SK-N-SH (cell line): Measurements from ENCODE around the gene FNDC10. TPM values are rescaled to one million over a fixed set of nuclear protein-coding genes. Genes with fewer than 3 reads are reported as not detected.

Source experiments
- CTCF ChIA-PET: fragments of 300-600, 350-600 bp; formaldehyde crosslinking; extraction: SDS; loops from one replicate; lab custom pipeline; 2021; lab: Yijun Ruan, JAX
- POLR2A ChIA-PET: fragments of 350-600 bp; sonication (Branson Sonifier 250); formaldehyde crosslinking; extraction: SDS; loops from one replicate; lab custom pipeline; 2020; ENCODE audit warnings: antibody characterized with exemption, inconsistent platforms; lab: Yijun Ruan, JAX
- DNase-seq: peaks from one replicate; pipeline ENCODE4 v3.0.0; 2012
- H2AFZ ChIP-seq: fragments of 200-600 bp; sonication (generic); 2 replicates; pipeline ENCODE4 v1.8.1; 2016; ENCODE audit warnings: antibody characterized with exemption, mild to moderate bottlenecking, low read depth
- H3F3A ChIP-seq: fragments of 200-600 bp; sonication (generic); replicated peaks from 2 replicates; pipeline ENCODE3; 2016; ENCODE audit warnings: antibody characterized with exemption, mild to moderate bottlenecking; ENCODE audit not compliant: insufficient read depth
- H3K27ac ChIP-seq, 2 experiments: fragments of 200-500 bp in 1 of 2; fragments of 200-600 bp in 1 of 2; sonication (Bioruptor generic) in 1 of 2; sonication (generic), shearing (Covaris generic) in 1 of 2; 2 replicates each; pipeline versions ENCODE4 v1.5.1 to v1.6.1; 2014 to 2016; ENCODE audit warnings: low read depth in 2 of 2, inconsistent platforms in 1 of 2, low read length in 1 of 2, mild to moderate bottlenecking in 1 of 2, mixed read lengths in 1 of 2
- H3K27me3 ChIP-seq: fragments of 200-600 bp; sonication (generic), shearing (Covaris generic); 2 replicates; pipeline ENCODE4 v1.6.1; 2016; ENCODE audit warnings: mixed run types; ENCODE audit not compliant: insufficient read depth
- H3K36me3 ChIP-seq, 2 experiments: fragments of 200-500 bp in 1 of 2; fragments of 200-600 bp in 1 of 2; sonication (Bioruptor generic) in 1 of 2; sonication (generic) in 1 of 2; replicated peaks in 1 of 2; 2 replicates each; pipeline versions ENCODE3 to v1.5.1; 2014 to 2016; ENCODE audit warnings: low read length in 1 of 2, mild to moderate bottlenecking in 1 of 2; ENCODE audit not compliant: insufficient read depth in 2 of 2, control insufficient read depth in 1 of 2
- H3K4me1 ChIP-seq, 2 experiments: fragments of 200-500 bp in 1 of 2; fragments of 200-600 bp in 1 of 2; sonication (Bioruptor generic) in 1 of 2; sonication (generic), shearing (Covaris generic) in 1 of 2; 2 replicates each; pipeline versions ENCODE4 v1.5.1 to v1.6.1; 2014 to 2016; ENCODE audit warnings: low read depth in 1 of 2, low read length in 1 of 2, mixed run types in 1 of 2; ENCODE audit not compliant: insufficient read depth in 2 of 2, control insufficient read depth in 1 of 2
- H3K4me2 ChIP-seq: fragments of 200-600 bp; sonication (generic), shearing (Covaris generic); 2 replicates; pipeline ENCODE4 v1.6.1; 2017; ENCODE audit warnings: mixed run types
- H3K4me3 ChIP-seq, 2 experiments: fragments of 200-500 bp in 1 of 2; fragments of 200-600 bp in 1 of 2; sonication (Bioruptor generic) in 1 of 2; sonication (generic), shearing (Covaris generic) in 1 of 2; 2 replicates each; pipeline versions ENCODE4 v1.5.1 to v1.8.1; 2014 to 2016; ENCODE audit warnings: low read depth in 2 of 2, inconsistent platforms in 1 of 2, low read length in 1 of 2, mild to moderate bottlenecking in 1 of 2, mixed read lengths in 1 of 2, moderate library complexity in 1 of 2
- H3K79me2 ChIP-seq: fragments of 200-600 bp; sonication (generic); 2 replicates; pipeline ENCODE4 v1.8.1; 2017; ENCODE audit warnings: mild to moderate bottlenecking; ENCODE audit not compliant: insufficient read depth
- H3K9ac ChIP-seq: fragments of 200-600 bp; sonication (generic); 2 replicates; pipeline ENCODE4 v1.6.1; 2017; ENCODE audit warnings: mixed run types
- H3K9me2 ChIP-seq: fragments of 200-600 bp; sonication (generic); 2 replicates; pipeline ENCODE4 v1.6.1; 2017; ENCODE audit warnings: mixed run types
- H3K9me3 ChIP-seq: fragments of 200-600 bp; sonication (generic); 2 replicates; pipeline ENCODE4 v1.6.1; 2017; ENCODE audit warnings: mixed run types, mild to moderate bottlenecking, moderate library complexity
- H4K20me1 ChIP-seq: fragments of 200-600 bp; sonication (generic); 2 replicates; pipeline ENCODE4 v1.6.1; 2017; ENCODE audit warnings: mild to moderate bottlenecking, mixed run types; ENCODE audit not compliant: insufficient read depth
- ELF1 ChIP-seq: IDR thresholded peaks from 2 replicates; pipeline ENCODE4 v1.4.0; 2012
- FOSL2 ChIP-seq: IDR thresholded peaks from 2 replicates; pipeline ENCODE4 v1.4.0; 2012; ENCODE audit warnings: low read depth, mild to moderate bottlenecking, moderate library complexity, borderline replicate concordance
- GATA2 ChIP-seq: sonication (generic); formaldehyde crosslinking; IDR thresholded peaks from 2 replicates; pipeline ENCODE4 v1.5.0; 2020; ENCODE audit warnings: mild to moderate bottlenecking, missing genetic modification reagents
- JUND ChIP-seq: IDR thresholded peaks from 2 replicates; pipeline ENCODE4 v1.4.0; 2012
- MEF2A ChIP-seq: IDR thresholded peaks from 2 replicates; pipeline ENCODE4 v1.4.0; 2012; ENCODE audit warnings: low read depth, borderline replicate concordance
- NRF1 ChIP-seq: IDR thresholded peaks from 2 replicates; pipeline ENCODE4 v1.6.1; 2012; ENCODE audit warnings: low read depth, mild to moderate bottlenecking, low read length
- POLR2AphosphoS5 ChIP-seq: IDR thresholded peaks from 2 replicates; pipeline ENCODE4 v1.6.1; 2012; ENCODE audit warnings: low read depth, low read length
- RAD21 ChIP-seq: IDR thresholded peaks from 2 replicates; pipeline ENCODE4 v1.6.1; 2012; ENCODE audit warnings: mild to moderate bottlenecking, low read length
- RFX5 ChIP-seq: IDR thresholded peaks from 2 replicates; pipeline ENCODE4 v1.6.1; 2012; ENCODE audit warnings: mild to moderate bottlenecking, improper control_type of control experiment, low read length
- TCF12 ChIP-seq: IDR thresholded peaks from 2 replicates; pipeline ENCODE4 v1.4.0; 2012
- ZBTB33 ChIP-seq: IDR thresholded peaks from 2 replicates; pipeline ENCODE4 v1.4.0; 2012; ENCODE audit warnings: low read depth, borderline replicate concordance
- WGBS: methylation state at CpG from one replicate; pipeline ENCODE4 v1.1.6; 2017; ENCODE audit warnings: low lambda C conversion rate; 5-methylcytosine and 5-hydroxymethylcytosine counted together
- polyA plus RNA-seq, 3 experiments: library from polyadenylated mRNA; depleted of rRNA; stranded (reverse); fragments of >200 nt; gene quantifications; 2 replicates each; pipeline ENCODE4 v1.2.3, GENCODE V29; 2012

Gene FNDC10
- polyA plus RNA-seq, 1 of the 3 experiments (the other 2 are of a cell fraction): 6.7 TPM

GRCh38 chr1:1605034-1605591 is 5.2 kb upstream of the FNDC10 start:
- Histone ChIP-seq H3K4me3 (no peak overlapping the region), H3K9me2 (no peaks in the 10 kb centered on the region), H3K9ac (no peak overlapping the region), H3K4me1 (peaks cover 0 to 8% of the 10 kb centered on the region in 2 experiments; a peak in 1 of 4 replicates), H3K27me3 (no peaks in the 10 kb centered on the region), H2AFZ (no peak overlapping the region), H3K9me3 (no peaks in the 10 kb centered on the region), H3F3A (no peaks in the 10 kb centered on the region), H4K20me1 (no peaks in the 10 kb centered on the region), H3K27ac (no peak overlapping the region), H3K79me2 (no peaks in the 10 kb centered on the region), H3K4me2 (no peak overlapping the region), H3K36me3 (no peaks in the 10 kb centered on the region)
- CTCF ChIA-PET: interaction anchor here (0.7 kb wide), 1 partner anchor 9 kb away, joined by 3 read pairs; no protein-coding TSS in a partner anchor
- DNase-seq: no peak
- TF ChIP-seq POLR2AphosphoS5: no peak
- TF ChIP-seq ZBTB33: no peak
- TF ChIP-seq GATA2 (CRISPR knock-in tag): no peak
- TF ChIP-seq ELF1: no peak
- 76% methylated on average over 6 of the region's 14 CpGs for WGBS
- POLR2A ChIA-PET: no interaction called here

GRCh38 chr1:1604374-1605033 is 4.6 kb upstream of the FNDC10 start:
- no peak overlapping the region for H3K4me3 ChIP-seq
- H2AFZ ChIP-seq: no peak overlapping the region
- H3K4me1 ChIP-seq: peaks cover 0 to 8% of the 10 kb centered on the region in 2 experiments; a peak in 1 of 4 replicates
- ChIA-PET POLR2A (no interaction called here), CTCF (interaction anchor here (0.7 to 1.5 kb wide), 2 partner anchors 10 kb away, joined by 3 read pairs; no protein-coding TSS in a partner anchor)
- WGBS: 76% methylated on average over 10 of the region's 15 CpGs
- H3K27ac ChIP-seq: no peak overlapping the region
- no peaks in the 10 kb centered on the region for H4K20me1 ChIP-seq
- no peaks in the 10 kb centered on the region for H3K9me2 ChIP-seq
- DNase-seq: no peak
- no peak overlapping the region for H3K9ac ChIP-seq
- no peaks in the 10 kb centered on the region for H3K27me3 ChIP-seq
- no peaks in the 10 kb centered on the region for H3K79me2 ChIP-seq
- H3K9me3 ChIP-seq: no peaks in the 10 kb centered on the region
- H3K4me2 ChIP-seq: no peak overlapping the region
- no peaks in the 10 kb centered on the region for H3K36me3 ChIP-seq
- TF ChIP-seq NRF1 (no peak), FOSL2 (no peak), JUND (no peak), ELF1 (no peak), TCF12 (no peak), RAD21 (no peak), RFX5 (no peak), MEF2A (no peak)
- no peaks in the 10 kb centered on the region for H3F3A ChIP-seq
